ENCODE results near the gene AK1.

The AK1 gene

DNA sequence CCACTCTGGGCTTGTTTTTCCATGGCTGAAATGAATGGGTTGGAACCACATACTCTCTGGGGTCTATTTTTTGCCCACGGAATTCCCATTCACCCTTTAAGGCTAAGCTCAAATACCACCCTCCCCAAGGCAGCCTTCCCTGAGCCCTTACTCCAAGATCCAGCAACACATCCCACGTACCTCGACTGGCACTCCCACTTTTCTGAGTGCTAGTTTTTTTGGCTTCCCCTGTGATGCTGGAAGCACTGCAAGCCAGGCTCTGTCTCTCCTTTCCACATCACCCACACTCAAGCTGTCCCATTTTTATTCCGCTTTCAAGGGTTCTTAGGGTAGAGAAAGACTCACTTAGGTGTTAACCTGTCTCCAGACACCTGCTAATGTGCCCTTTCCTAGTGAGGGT, 15.9 kb upstream of the AK1 start:
- intact Hi-C loops (cut with DNase I; ENCODE audit: low total_unique reads): no loop called here
- H3K27me3 ChIP-seq: no peaks in the 10 kb centered on the region
- peaks cover 0 to 29% (median 26%) of the 10 kb centered on the region in 4 donors for H3K4me1 ChIP-seq
- H3K27ac ChIP-seq: no peak overlapping the region
- no peak for DNase-seq
- peaks cover 74 to 77% (median 76%) of the 10 kb centered on the region in 3 donors for H3K36me3 ChIP-seq
- H3K4me3 ChIP-seq: no peak overlapping the region
- TF ChIP-seq, protein P1, sequence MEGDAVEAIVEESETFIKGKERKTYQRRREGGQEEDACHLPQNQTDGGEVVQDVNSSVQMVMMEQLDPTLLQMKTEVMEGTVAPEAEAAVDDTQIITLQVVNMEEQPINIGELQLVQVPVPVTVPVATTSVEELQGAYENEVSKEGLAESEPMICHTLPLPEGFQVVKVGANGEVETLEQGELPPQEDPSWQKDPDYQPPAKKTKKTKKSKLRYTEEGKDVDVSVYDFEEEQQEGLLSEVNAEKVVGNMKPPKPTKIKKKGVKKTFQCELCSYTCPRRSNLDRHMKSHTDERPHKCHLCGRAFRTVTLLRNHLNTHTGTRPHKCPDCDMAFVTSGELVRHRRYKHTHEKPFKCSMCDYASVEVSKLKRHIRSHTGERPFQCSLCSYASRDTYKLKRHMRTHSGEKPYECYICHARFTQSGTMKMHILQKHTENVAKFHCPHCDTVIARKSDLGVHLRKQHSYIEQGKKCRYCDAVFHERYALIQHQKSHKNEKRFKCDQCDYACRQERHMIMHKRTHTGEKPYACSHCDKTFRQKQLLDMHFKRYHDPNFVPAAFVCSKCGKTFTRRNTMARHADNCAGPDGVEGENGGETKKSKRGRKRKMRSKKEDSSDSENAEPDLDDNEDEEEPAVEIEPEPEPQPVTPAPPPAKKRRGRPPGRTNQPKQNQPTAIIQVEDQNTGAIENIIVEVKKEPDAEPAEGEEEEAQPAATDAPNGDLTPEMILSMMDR (IDR thresholded peaks at IDR 0.05): no peak
- H3K9me3 ChIP-seq: no peaks in the 10 kb centered on the region

DNA sequence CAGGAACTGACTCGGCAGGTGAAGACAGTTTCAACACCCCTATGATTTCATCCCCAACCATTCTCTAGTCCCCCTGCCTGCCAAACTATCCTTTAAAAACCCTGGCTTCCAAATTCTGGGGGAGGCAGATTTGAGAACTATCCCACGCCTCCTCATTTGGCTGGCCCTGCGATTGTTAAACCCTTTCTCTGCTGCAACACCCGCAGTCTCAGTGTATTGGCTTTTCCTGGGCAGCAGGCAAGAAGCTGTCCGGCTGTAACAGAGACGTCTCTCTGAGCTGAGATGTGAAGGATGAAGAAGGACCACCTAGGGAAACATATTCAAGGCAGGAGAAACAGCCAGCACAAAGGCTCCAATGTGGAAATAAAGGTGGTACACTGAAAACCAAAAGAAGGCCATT, 15.4 kb upstream of the AK1 start:
- no peak for DNase-seq
- Histone ChIP-seq H3K4me1 (peaks cover 0 to 25% (median 20%) of the 10 kb centered on the region in 4 donors), H3K27me3 (no peaks in the 10 kb centered on the region), H3K27ac (no peak overlapping the region), H3K36me3 (peaks cover 80 to 83% (median 81%) of the 10 kb centered on the region in 3 donors), H3K9me3 (no peaks in the 10 kb centered on the region), H3K4me3 (no peak overlapping the region)
- TF ChIP-seq, protein P1 (IDR thresholded peaks at IDR 0.05): no peak
- intact Hi-C loops (cut with DNase I; ENCODE audit: low total_unique reads): no loop called here

DNA sequence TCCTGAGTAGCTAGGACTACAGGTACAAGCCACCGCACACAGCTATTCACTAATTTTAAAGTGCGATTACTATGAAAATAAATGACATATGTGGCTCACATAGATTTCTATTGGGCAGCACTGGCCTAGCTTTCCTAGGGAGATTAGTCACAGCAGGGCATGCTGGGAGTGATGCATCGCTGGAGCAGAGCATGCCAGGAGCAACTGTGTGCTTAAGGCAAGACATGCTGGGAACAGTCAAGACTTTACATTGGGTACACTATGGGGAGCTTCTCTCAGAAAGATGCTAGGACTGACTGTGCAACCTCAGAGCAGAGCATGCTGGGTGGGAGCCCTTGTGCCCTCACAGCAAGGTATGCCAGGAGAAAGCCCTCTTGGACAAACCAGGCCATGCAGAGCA, 12.6 kb upstream of the AK1 start:
- Histone ChIP-seq H3K36me3 (peaks cover 91 to 99% (median 95%) of the 10 kb centered on the region in 3 donors), H3K27me3 (no peaks in the 10 kb centered on the region), H3K9me3 (no peaks in the 10 kb centered on the region), H3K4me1 (peaks cover 0 to 13% (median 8%) of the 10 kb centered on the region in 4 donors), H3K27ac (no peak overlapping the region), H3K4me3 (no peak overlapping the region)
- intact Hi-C loops (cut with DNase I; ENCODE audit: low total_unique reads): no loop called here
- no peak for DNase-seq
- TF ChIP-seq, protein P1 (IDR thresholded peaks at IDR 0.05): no peak

DNA sequence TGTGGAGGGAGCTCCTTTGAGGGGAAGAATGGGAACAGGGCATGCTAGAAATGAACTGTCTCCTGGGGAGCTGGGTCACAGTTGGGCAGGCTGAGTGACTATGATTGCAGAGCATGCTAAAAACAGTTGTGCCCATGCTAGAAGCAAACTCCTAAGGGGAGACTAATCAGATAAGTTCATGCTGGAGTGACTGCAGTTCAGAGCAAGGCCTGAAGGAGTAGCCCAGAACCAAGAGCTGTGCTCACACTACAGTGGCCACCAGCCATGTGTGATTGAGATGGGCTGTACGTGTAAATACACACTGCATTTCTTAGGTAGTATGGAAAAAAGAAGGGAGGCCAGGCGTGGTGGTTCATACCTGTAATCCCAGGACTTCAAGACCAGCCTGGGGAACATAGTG, 10.3 kb upstream of the AK1 start:
- peaks cover 73 to 98% (median 81%) of the 10 kb centered on the region in 3 donors for H3K36me3 ChIP-seq
- no peak for DNase-seq

DNA sequence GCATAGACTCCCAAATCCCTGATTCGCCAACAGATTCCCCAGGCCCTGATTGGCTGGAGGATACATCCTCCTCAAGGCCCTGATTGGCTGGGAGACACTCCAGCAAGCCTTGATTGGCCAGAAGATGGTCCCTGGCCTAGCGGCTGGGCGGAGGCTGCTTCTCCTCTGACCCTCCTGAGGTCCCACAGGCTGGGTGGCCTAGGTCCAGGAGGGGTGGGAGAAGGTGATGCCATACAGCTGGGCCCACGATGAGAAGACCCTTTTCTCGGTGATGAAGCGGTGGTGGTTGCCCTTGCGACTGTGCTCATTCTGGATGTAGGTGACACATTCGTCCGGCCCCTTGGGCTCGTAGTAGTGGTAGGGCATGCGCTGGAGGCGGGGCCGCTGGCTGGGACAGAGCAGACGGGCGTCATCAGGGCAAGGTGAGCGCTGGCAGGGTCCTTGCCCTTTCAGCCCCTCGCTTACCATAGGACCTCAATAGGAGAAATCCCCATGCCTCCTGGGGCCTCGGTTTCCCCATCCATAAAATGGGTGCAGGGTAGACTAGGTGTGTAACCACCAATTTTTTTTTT, 9.0 kb upstream of the AK1 start:
- TF ChIP-seq, protein P1 (IDR thresholded peaks at IDR 0.05): no peak
- no peaks in the 10 kb centered on the region for H3K27me3 ChIP-seq
- intact Hi-C loops (cut with DNase I; ENCODE audit: low total_unique reads): no loop called here
- H3K9me3 ChIP-seq: no peaks in the 10 kb centered on the region
- H3K27ac ChIP-seq: no peak overlapping the region
- peaks cover 65 to 88% (median 69%) of the 10 kb centered on the region in 3 donors for H3K36me3 ChIP-seq
- no peak for DNase-seq
- peaks cover 0 to 21% (median 18%) of the 10 kb centered on the region in 4 donors for H3K4me1 ChIP-seq
- H3K4me3 ChIP-seq: no peak overlapping the region

More for the DNA sequence above, 10.3 kb upstream of the AK1 start:
- Histone ChIP-seq H3K27me3 (no peaks in the 10 kb centered on the region), H3K4me1 (peaks cover 0 to 21% (median 18%) of the 10 kb centered on the region in 4 donors), H3K4me3 (no peak overlapping the region), H3K9me3 (no peaks in the 10 kb centered on the region), H3K27ac (no peak overlapping the region)
- TF ChIP-seq, protein P1 (IDR thresholded peaks at IDR 0.05): no peak
- intact Hi-C loops (cut with DNase I; ENCODE audit: low total_unique reads): no loop called here

Data from tibial artery (tissue), 4 donors.